Measurements from ENCODE around the gene BIRC7. TPM values are rescaled to one million over a fixed set of nuclear protein-coding genes. Genes with fewer than 3 reads are reported as not detected.

The BIRC7 gene
- total and polyA plus RNA-seq, 2 donors (not counting 3 experiments of a cell fraction or from before 2014, with no cell fraction given): not detected

- TF ChIP-seq MYC (IDR thresholded peaks at IDR 0.05; ENCODE audit: low read depth, low read length) (no peak), JUN (IDR thresholded peaks at IDR 0.05; ENCODE audit: borderline replicate concordance, insufficient read depth, insufficient read length, low read depth) (no peak), CTCF (IDR thresholded peaks at IDR 0.05; ENCODE audit: extremely low read depth in 1 of 2, insufficient read depth in 1 of 2, low read depth in 1 of 2, low read length in 2 of 2) (no peak), GATA2 (IDR thresholded peaks at IDR 0.05; ENCODE audit: insufficient read depth, insufficient read length, low read depth, low read length) (no peak), FOS (IDR thresholded peaks at IDR 0.05; ENCODE audit: borderline replicate concordance, insufficient read depth, low read length) (no peak), EZH2 (IDR thresholded peaks at IDR 0.05; ENCODE audit: borderline replicate concordance, low read depth, low read length, severe bottlenecking) (no peak), MAX (IDR thresholded peaks at IDR 0.05; ENCODE audit: insufficient read depth, insufficient read length) (no peak), POLR2AphosphoS5 (IDR thresholded peaks at IDR 0.05; ENCODE audit: insufficient read depth, low read depth, low read length) (no peak), POLR2A (IDR thresholded peaks at IDR 0.05; ENCODE audit: low read depth, low read length) (no peak)
- FAIRE-seq (no peak), DNase-seq (ENCODE audit: low read depth, low spot score) (no peak)
- H4K20me1 ChIP-seq (replicated peaks; ENCODE audit: control insufficient read depth, extremely low read depth, insufficient read depth, low read length): no peaks in the 10 kb centered on the region
- BruUV-seq (replicated peaks): no TSS peak
- no peak overlapping the region for H3K27ac ChIP-seq (ENCODE audit: insufficient read depth, low read depth, low read length)
- no peaks in the 10 kb centered on the region for H3K9me3 ChIP-seq (replicated peaks; ENCODE audit: control insufficient read depth, insufficient read depth, low read length)
- H3K4me3 ChIP-seq (replicated peaks in 1 of 3; ENCODE audit: insufficient read depth in 1 of 3, low read depth in 1 of 3, low read length in 3 of 3): no peak overlapping the region
- H3K9ac ChIP-seq (replicated peaks; ENCODE audit: extremely low read depth, insufficient read depth, low read length): no peak overlapping the region
- intact Hi-C loops (cut with micrococcal nuclease) (no loop called here), dilution Hi-C loops (cut with MboI; ENCODE audit: extremely low pct_ligation_motif_present, low sequenced_read_pairs) (no loop called here)
- ChIA-PET POLR2A (no interaction called here), CTCF (no interaction called here)
- no peaks in the 10 kb centered on the region for H3K4me1 ChIP-seq (ENCODE audit: control insufficient read depth, extremely low read depth, insufficient read depth, low read length)
- no peaks in the 10 kb centered on the region for H3K79me2 ChIP-seq (ENCODE audit: control insufficient read depth, insufficient read depth, low read length)
- H3K36me3 ChIP-seq (ENCODE audit: control insufficient read depth in 2 of 2, extremely low read depth in 1 of 2, insufficient read depth in 2 of 2, low read length in 2 of 2): no peaks in the 10 kb centered on the region
- H3K4me2 ChIP-seq (ENCODE audit: insufficient read depth, low read length): no peak overlapping the region
- no peaks in the 10 kb centered on the region for H3K9me1 ChIP-seq (replicated peaks; ENCODE audit: control insufficient read depth, extremely low read depth, insufficient read depth, low read length)
- H2AFZ ChIP-seq (ENCODE audit: low read depth, low read length): no peak overlapping the region
- H3K27me3 ChIP-seq (ENCODE audit: control insufficient read depth in 2 of 2, insufficient read depth in 2 of 2, low read length in 2 of 2): peaks cover 7 to 9% of the 10 kb centered on the region in 2 experiments
Measured at GRCh38 chr20:63264519-63264918, 28.8 kb downstream of the BIRC7 start.

Data from endothelial cell of umbilical vein (primary cell).